ENCODE measurements around the gene MAN2B2.

- no peak for TF ChIP-seq CTCF (IDR thresholded peaks at IDR 0.05 in 4 of 5, conservative IDR thresholded peaks at IDR 0.05 in 1 of 5)
- no peak for TF ChIP-seq POLR2A (IDR thresholded peaks at IDR 0.05)
Measured at GRCh38 chr4:6641971-6642320, 67.0 kb downstream of the MAN2B2 start.
